NCI-H1694 treated with DMSO at 0.1 percent for 48 hours (cell line): ENCODE data around the gene CD24.
"Not testable (repeated sequence)": the region's sequence is repeated elsewhere in the genome, so short reads cannot be mapped to it uniquely, and the experiment has no call there.

Experiments
- DNase-seq: peaks from one replicate; lab custom pipeline; 2025; lab: John Stamatoyannopoulos, UW

CD24 gene

GRCh38 chr6:106974336-106974998, at the start of gene CD24:
Gene CD24 (minus strand): TSS chr6:106974729. CDS start chr6:106974646, 83 bp downstream.
- DNase-seq, result peak; percentile 42

- DNase-seq, result no peak
These were observed 47.1 kb upstream of the CD24 start for GRCh38 chr6:107021446-107022185.

GRCh38 chr6:107020239-107020638, 45.7 kb upstream of the CD24 start:
- no peak for DNase-seq

GRCh38 chr6:107019628-107020027, 45.1 kb upstream of the CD24 start:
- DNase-seq, result not testable (repeated sequence)

GRCh38 chr6:107019047-107019446, 44.5 kb upstream of the CD24 start:
- DNase-seq, result no peak

GRCh38 chr6:107009499-107009898, 35.0 kb upstream of the CD24 start:
- DNase-seq, result no peak

- DNase-seq, result peak; percentile 36
These were observed 23.0 kb upstream of the CD24 start for GRCh38 chr6:106997392-106998158.

GRCh38 chr6:106995640-106996039, 21.1 kb upstream of the CD24 start:
- DNase-seq, result no peak

- not testable (repeated sequence) for DNase-seq
These were observed 15.2 kb upstream of the CD24 start for GRCh38 chr6:106989737-106990136.

- no peak for DNase-seq
These were observed 14.1 kb upstream of the CD24 start for GRCh38 chr6:106988664-106989063.

GRCh38 chr6:106981926-106982325, 7.4 kb upstream of the CD24 start:
- DNase-seq, result no peak

- DNase-seq, result no peak
These were observed 6.4 kb upstream of the CD24 start for GRCh38 chr6:106980926-106981325.

- peak; percentile 68 for DNase-seq
These were observed 4.9 kb upstream of the CD24 start for GRCh38 chr6:106979435-106979884.

GRCh38 chr6:106977246-106977645, 2.7 kb upstream of the CD24 start:
- DNase-seq, result no peak

GRCh38 chr6:106976270-106976669, 1.7 kb upstream of the CD24 start:
- DNase-seq, result no peak

- peak; percentile 16 for DNase-seq
These were observed 1.2 kb upstream of the CD24 start for GRCh38 chr6:106975738-106976064.

GRCh38 chr6:106974999-106975737, 639 bp upstream of the CD24 start:
- DNase-seq, result peak; percentile 42

GRCh38 chr6:106973836-106974335, 643 bp downstream of the CD24 start:
- no peak for DNase-seq

- DNase-seq, result no peak
These were observed 1.3 kb downstream of the CD24 start for GRCh38 chr6:106973018-106973835.

- DNase-seq, result no peak
These were observed 2.0 kb downstream of the CD24 start for GRCh38 chr6:106972500-106972899.

- DNase-seq, result not testable (repeated sequence)
These were observed 3.8 kb downstream of the CD24 start for GRCh38 chr6:106970769-106971168.
